Endothelial cell of umbilical vein (primary cell): ENCODE results near the gene OPTN. TPM values are rescaled to one million over a fixed set of nuclear protein-coding genes. Genes with fewer than 3 reads are reported as not detected.

Experiments used
- BruUV-seq: library from RNA; stranded (reverse); fragments of 400-500 nt; replicated peaks from 2 replicates; lab custom pipeline; 2021; lab: Mats Ljungman, UMichigan
- CTCF ChIA-PET: fragments of 300-600, 350-600 bp; sonication (Branson Sonifier 250); formaldehyde crosslinking; loops from one replicate; lab custom pipeline; 2021; ENCODE audit warnings: antibody characterized with exemption, inconsistent platforms; lab: Charles Lee
- POLR2A ChIA-PET: fragments of 300-600, 350-600 bp; sonication (Branson Sonifier 250); formaldehyde crosslinking; loops from one replicate; lab custom pipeline; 2021; ENCODE audit warnings: antibody characterized with exemption, inconsistent platforms; lab: Charles Lee
- DNase-seq: peaks from one replicate; pipeline ENCODE4 v3.0.0-alpha.2; 2011; ENCODE audit warnings: low read depth, low spot score
- FAIRE-seq: peaks from 2 replicates; lab custom pipeline; 2011; peaks lifted over from hg19 to GRCh38; lab: Jason Lieb, UNC
- H2AFZ ChIP-seq: 2 replicates; pipeline ENCODE4 v1.6.0; 2012; ENCODE audit warnings: low read depth, low read length, control low read depth, inconsistent platforms
- H3K27ac ChIP-seq: 2 replicates; pipeline ENCODE4 v1.5.1; 2011; ENCODE audit warnings: low read depth, mild to moderate bottlenecking, control low read depth, low read length, moderate library complexity; ENCODE audit not compliant: insufficient read depth
- H3K27me3 ChIP-seq, 2 experiments: 2 replicates each; pipeline versions ENCODE4 v1.6.0 to v1.6.1; 2011; ENCODE audit warnings: low read length in 2 of 2, mixed read lengths in 1 of 2; ENCODE audit not compliant: control insufficient read depth in 2 of 2, insufficient read depth in 2 of 2
- H3K36me3 ChIP-seq, 2 experiments: 2 replicates in 1 of 2; 3 replicates in 1 of 2; pipeline ENCODE4 v1.5.1; 2011; ENCODE audit warnings: low read length in 2 of 2, mild to moderate bottlenecking in 1 of 2, moderate library complexity in 1 of 2; ENCODE audit not compliant: control insufficient read depth in 2 of 2, insufficient read depth in 2 of 2; ENCODE audit errors: extremely low read depth in 1 of 2
- H3K4me1 ChIP-seq: 3 replicates; pipeline ENCODE4 v1.5.1; 2011; ENCODE audit warnings: mild to moderate bottlenecking, low read length; ENCODE audit not compliant: control insufficient read depth, insufficient read depth; ENCODE audit errors: extremely low read depth
- H3K4me2 ChIP-seq: 2 replicates; pipeline ENCODE4 v1.6.1; 2011; ENCODE audit warnings: low read length, control low read depth, mixed read lengths; ENCODE audit not compliant: insufficient read depth
- H3K4me3 ChIP-seq, 3 experiments: fragments of 200-600 bp in 1 of 3; sonication (generic), shearing (Covaris generic) in 1 of 3; replicated peaks in 1 of 3; 2 replicates each; pipeline ENCODE4 v1.5.1; 2011 to 2016; ENCODE audit warnings: control low read depth in 3 of 3, low read length in 3 of 3, mild to moderate bottlenecking in 2 of 3, inconsistent platforms in 1 of 3, low read depth in 1 of 3, moderate library complexity in 1 of 3; ENCODE audit not compliant: insufficient read depth in 1 of 3
- H3K79me2 ChIP-seq: 2 replicates; pipeline ENCODE4 v1.6.0; 2012; ENCODE audit warnings: low read length, inconsistent platforms; ENCODE audit not compliant: control insufficient read depth, insufficient read depth
- H3K9ac ChIP-seq: replicated peaks from 2 replicates; pipeline ENCODE3; 2011; ENCODE audit warnings: low read length, control low read depth; ENCODE audit not compliant: insufficient read depth; ENCODE audit errors: extremely low read depth
- H3K9me1 ChIP-seq: replicated peaks from 3 replicates; pipeline ENCODE4 v1.6.0; 2011; ENCODE audit warnings: mild to moderate bottlenecking, low read length; ENCODE audit not compliant: control insufficient read depth, insufficient read depth; ENCODE audit errors: extremely low read depth
- H3K9me3 ChIP-seq: replicated peaks from 2 replicates; pipeline ENCODE4 v1.5.1; 2012; ENCODE audit warnings: low read length, inconsistent platforms; ENCODE audit not compliant: control insufficient read depth, insufficient read depth
- H4K20me1 ChIP-seq: replicated peaks from 2 replicates; pipeline ENCODE3; 2011; ENCODE audit warnings: mild to moderate bottlenecking, low read length; ENCODE audit not compliant: control insufficient read depth, insufficient read depth; ENCODE audit errors: extremely low read depth
- CTCF ChIP-seq, 2 donors: IDR thresholded peaks; 1 replicate in 1 of 2; 2 replicates in 1 of 2; pipeline ENCODE4 v1.5.1; 2011; ENCODE audit warnings: low read length in 2 of 2, mild to moderate bottlenecking in 2 of 2, moderate library complexity in 2 of 2, control low read depth in 1 of 2, inconsistent platforms in 1 of 2, low read depth in 1 of 2; ENCODE audit not compliant: insufficient read depth in 1 of 2; ENCODE audit errors: extremely low read depth in 1 of 2
- EZH2 ChIP-seq: IDR thresholded peaks from 2 replicates; pipeline ENCODE4 v1.6.1; 2012; ENCODE audit warnings: borderline replicate concordance, low read depth, mild to moderate bottlenecking, moderate library complexity, low read length, inconsistent platforms; ENCODE audit not compliant: severe bottlenecking
- FOS ChIP-seq: IDR thresholded peaks from 2 replicates; pipeline ENCODE4 v1.6.1; 2011; ENCODE audit warnings: mild to moderate bottlenecking, low read length, moderate library complexity, borderline replicate concordance; ENCODE audit not compliant: insufficient read depth
- GATA2 ChIP-seq: IDR thresholded peaks from 2 replicates; pipeline ENCODE4 v1.7.0; 2011; ENCODE audit warnings: low read depth, mild to moderate bottlenecking, moderate library complexity, mixed read lengths, low read length; ENCODE audit not compliant: insufficient read length, insufficient read depth
- JUN ChIP-seq: IDR thresholded peaks from 2 replicates; pipeline ENCODE4 v1.6.1; 2011; ENCODE audit warnings: borderline replicate concordance, low read depth; ENCODE audit not compliant: insufficient read length, insufficient read depth
- MAX ChIP-seq: IDR thresholded peaks from 2 replicates; pipeline ENCODE4 v1.6.1; 2011; ENCODE audit not compliant: insufficient read depth, insufficient read length
- MYC ChIP-seq: IDR thresholded peaks from one replicate; pipeline ENCODE4 v1.6.1; 2011; ENCODE audit warnings: mild to moderate bottlenecking, low read depth, low read length
- POLR2A ChIP-seq: IDR thresholded peaks from 2 replicates; pipeline ENCODE4 v1.6.1; 2012; ENCODE audit warnings: low read depth, mild to moderate bottlenecking, control low read depth, low read length
- POLR2AphosphoS5 ChIP-seq: IDR thresholded peaks from 2 replicates; pipeline ENCODE4 v1.6.1; 2012; ENCODE audit warnings: low read depth, mild to moderate bottlenecking, control low read depth, low read length, moderate library complexity; ENCODE audit not compliant: insufficient read depth
- dilution Hi-C: fragments of 300-500 bp; cut with MboI; formaldehyde crosslinking; loops from one replicate; pipeline ENCODE4 v1.15.0; 2019; ENCODE audit warnings: low sequenced_read_pairs; ENCODE audit not compliant: extremely low pct_ligation_motif_present
- intact Hi-C: fragments of 100-400 bp; cut with micrococcal nuclease; formaldehyde crosslinking; loops from one replicate; pipeline ENCODE4 v1.10.0; 2022
- polyA plus RNA-seq, 4 experiments: library from polyadenylated mRNA; depleted of rRNA in 3 of 4; stranded (reverse) in 3 of 4; unstranded in 1 of 4; fragments of >200 nt; gene quantifications; 2 replicates each; pipeline versions ENCODE4 v1.2.1 to v1.2.3, GENCODE V29; 2011 to 2012; ENCODE audit warnings: missing spikeins in 1 of 4
- total RNA-seq: library from RNA; stranded (reverse); gene quantifications from 2 replicates; pipeline ENCODE4 v1.2.3, GENCODE V29; 2021

Gene OPTN
- total and polyA plus RNA-seq, 2 donors (not counting 3 experiments of a cell fraction or from before 2014, with no cell fraction given): 22.7 to 94.2 TPM

GRCh38 chr10:13167568-13167967 lies 67.6 kb downstream of the OPTN start:
- CTCF ChIA-PET: interaction anchor here (0.7 kb wide), 1 partner anchor 12 kb away, joined by 3 read pairs; no protein-coding TSS in a partner anchor
- no peak for DNase-seq
- no peak overlapping the region for H2AFZ ChIP-seq
- H3K4me2 ChIP-seq: no peak overlapping the region
- H3K9ac ChIP-seq: no peak overlapping the region
- H3K27me3 ChIP-seq: no peaks in the 10 kb centered on the region
- H3K27ac ChIP-seq: no peak overlapping the region
- H4K20me1 ChIP-seq: no peaks in the 10 kb centered on the region
- H3K4me1 ChIP-seq: no peaks in the 10 kb centered on the region
- H3K79me2 ChIP-seq: peaks cover 16% of the 10 kb centered on the region
- no peak overlapping the region for H3K4me3 ChIP-seq
- no peak for FAIRE-seq
- POLR2A ChIA-PET: no interaction called here
- no peaks in the 10 kb centered on the region for H3K36me3 ChIP-seq
- no peak for TF ChIP-seq POLR2AphosphoS5
- no peak for TF ChIP-seq EZH2
- no peak for TF ChIP-seq GATA2
- TF ChIP-seq FOS: no peak
- TF ChIP-seq POLR2A: no peak
- TF ChIP-seq MYC: no peak
- no peak for TF ChIP-seq JUN
- TF ChIP-seq MAX: no peak
- no peak for TF ChIP-seq CTCF (IDR thresholded peaks at IDR 0.05; ENCODE audit: extremely low read depth in 1 of 2, insufficient read depth in 1 of 2, low read depth in 1 of 2, low read length in 2 of 2)
- intact Hi-C loops: no loop called here
- H3K9me1 ChIP-seq: no peaks in the 10 kb centered on the region
- dilution Hi-C loops: no loop called here
- no peaks in the 10 kb centered on the region for H3K9me3 ChIP-seq
- no TSS peak for BruUV-seq
